ENCODE measurements around the gene ICOSLG.
"Not testable (repeated sequence)": the region's sequence is repeated elsewhere in the genome, so short reads cannot be mapped to it uniquely, and the experiment has no call there.

Gene ICOSLG

GRCh38 chr21:44240842-44241241 lies at the start of gene ICOSLG:
TSS of gene ICOSLG (minus strand) at chr21:44240943. CDS start at chr21:44240817, 126 bp downstream.
- not testable (repeated sequence) for H4K20me1 ChIP-seq (ENCODE audit: low read depth, low read length); H3K9ac ChIP-seq (ENCODE audit: low read length); H3K27me3 ChIP-seq (ENCODE audit: low read length); H3K4me2 ChIP-seq (ENCODE audit: low read depth, low read length, poor library complexity, severe bottlenecking); H3K9me2 ChIP-seq (replicated peaks; ENCODE audit: insufficient read depth, low read length); H3K4me3 ChIP-seq (ENCODE audit: insufficient read depth, low read length, poor library complexity, severe bottlenecking); H3K9me3 ChIP-seq (ENCODE audit: insufficient read depth, low read length); H2AFZ ChIP-seq (ENCODE audit: low read depth, low read length, severe bottlenecking); H3K36me3 ChIP-seq (ENCODE audit: low read length); H3K79me2 ChIP-seq (ENCODE audit: insufficient read depth, low read length); H3F3A ChIP-seq (ENCODE audit: insufficient read depth); H3K27ac ChIP-seq (ENCODE audit: low read depth, low read length)

- H3K4me2 ChIP-seq (ENCODE audit: low read depth, low read length, poor library complexity, severe bottlenecking): no peak overlapping the region
- no peaks in the 10 kb centered on the region for H3K9me2 ChIP-seq (replicated peaks; ENCODE audit: insufficient read depth, low read length)
- no peaks in the 10 kb centered on the region for H4K20me1 ChIP-seq (ENCODE audit: low read depth, low read length)
- TF ChIP-seq CTCF (IDR thresholded peaks at IDR 0.05; ENCODE audit: insufficient read depth, low read length, poor library complexity, severe bottlenecking): no peak
- TF ChIP-seq EZH2phosphoT487 (conservative IDR thresholded peaks at IDR 0.05; ENCODE audit: low read length): no peak
- H3K79me2 ChIP-seq (ENCODE audit: insufficient read depth, low read length): no peaks in the 10 kb centered on the region
- no peak overlapping the region for H3K27ac ChIP-seq (ENCODE audit: low read depth, low read length)
- no peak overlapping the region for H3K9ac ChIP-seq (ENCODE audit: low read length)
- H3F3A ChIP-seq (ENCODE audit: insufficient read depth): no peaks in the 10 kb centered on the region
- no peaks in the 10 kb centered on the region for H3K9me3 ChIP-seq (ENCODE audit: insufficient read depth, low read length)
- H3K36me3 ChIP-seq (ENCODE audit: low read length): no peaks in the 10 kb centered on the region
- no peaks in the 10 kb centered on the region for H3K27me3 ChIP-seq (ENCODE audit: low read length)
- H3K4me3 ChIP-seq (ENCODE audit: insufficient read depth, low read length, poor library complexity, severe bottlenecking): no peak overlapping the region
- no peak overlapping the region for H2AFZ ChIP-seq (ENCODE audit: low read depth, low read length, severe bottlenecking)
These were observed 48.8 kb upstream of the ICOSLG start for GRCh38 chr21:44289381-44290010.

- no peak overlapping the region for H3K4me3 ChIP-seq (ENCODE audit: insufficient read depth, low read length, poor library complexity, severe bottlenecking)
- no peak overlapping the region for H2AFZ ChIP-seq (ENCODE audit: low read depth, low read length, severe bottlenecking)
- H3F3A ChIP-seq (ENCODE audit: insufficient read depth): no peaks in the 10 kb centered on the region
- H3K9ac ChIP-seq (ENCODE audit: low read length): no peak overlapping the region
- no peak for TF ChIP-seq EZH2phosphoT487 (conservative IDR thresholded peaks at IDR 0.05; ENCODE audit: low read length)
- TF ChIP-seq CTCF (IDR thresholded peaks at IDR 0.05; ENCODE audit: insufficient read depth, low read length, poor library complexity, severe bottlenecking): no peak
- no peaks in the 10 kb centered on the region for H3K9me2 ChIP-seq (replicated peaks; ENCODE audit: insufficient read depth, low read length)
- no peaks in the 10 kb centered on the region for H4K20me1 ChIP-seq (ENCODE audit: low read depth, low read length)
- H3K36me3 ChIP-seq (ENCODE audit: low read length): no peaks in the 10 kb centered on the region
- H3K9me3 ChIP-seq (ENCODE audit: insufficient read depth, low read length): no peaks in the 10 kb centered on the region
- H3K4me2 ChIP-seq (ENCODE audit: low read depth, low read length, poor library complexity, severe bottlenecking): no peak overlapping the region
- H3K79me2 ChIP-seq (ENCODE audit: insufficient read depth, low read length): no peaks in the 10 kb centered on the region
- no peak overlapping the region for H3K27ac ChIP-seq (ENCODE audit: low read depth, low read length)
- no peaks in the 10 kb centered on the region for H3K27me3 ChIP-seq (ENCODE audit: low read length)
These were observed 47.7 kb upstream of the ICOSLG start for GRCh38 chr21:44288251-44289110.
